SKM-1 (cell line): ENCODE measurements around the gene PARD3.
"Not testable (repeated sequence)": the region's sequence is repeated elsewhere in the genome, so short reads cannot be mapped to it uniquely, and the experiment has no call there.

ENCODE experiments used
- DNase-seq: peaks from one replicate; lab custom pipeline; 2025; ENCODE audit not compliant: unreplicated experiment; lab: John Stamatoyannopoulos, UW

Gene PARD3

DNA sequence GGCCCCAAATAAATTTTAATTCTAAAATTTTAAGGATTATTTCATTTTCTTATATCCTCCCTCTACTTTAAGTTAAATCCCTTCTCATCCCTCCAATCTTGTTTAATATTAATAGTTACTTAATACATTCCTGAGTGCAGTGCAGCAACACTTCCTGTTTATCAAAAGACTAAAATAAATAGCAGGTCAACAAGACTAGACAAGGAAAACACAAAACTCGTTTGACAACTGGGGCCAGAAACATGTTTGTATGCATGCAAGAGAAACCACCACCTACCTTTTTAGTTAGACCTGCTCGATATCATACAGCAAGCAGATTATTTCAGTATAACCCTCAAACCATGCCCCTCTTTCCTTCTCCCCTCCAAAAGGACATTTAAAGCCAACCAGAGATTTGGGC, 95.8 kb downstream of the PARD3 start:
- DNase-seq, result no peak

DNA sequence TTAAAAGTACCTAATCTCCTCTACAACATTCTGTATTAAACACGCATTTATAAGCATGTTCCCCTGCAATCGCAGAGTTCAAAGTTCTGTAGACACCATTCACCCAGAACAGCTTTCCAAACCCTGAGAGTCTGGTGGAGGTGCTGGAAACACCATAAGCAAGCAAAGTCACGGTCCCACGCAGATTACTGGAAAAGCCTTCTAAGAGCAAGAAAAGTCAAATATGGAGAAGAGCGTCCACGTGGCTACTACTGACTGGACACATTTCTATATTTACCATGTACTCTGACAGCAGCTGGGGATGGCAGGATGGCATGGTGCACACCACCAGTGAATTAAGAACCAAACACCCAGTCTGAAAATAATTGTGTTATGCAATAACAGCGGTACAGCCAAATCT, 97.7 kb downstream of the PARD3 start:
- no peak for DNase-seq

DNA sequence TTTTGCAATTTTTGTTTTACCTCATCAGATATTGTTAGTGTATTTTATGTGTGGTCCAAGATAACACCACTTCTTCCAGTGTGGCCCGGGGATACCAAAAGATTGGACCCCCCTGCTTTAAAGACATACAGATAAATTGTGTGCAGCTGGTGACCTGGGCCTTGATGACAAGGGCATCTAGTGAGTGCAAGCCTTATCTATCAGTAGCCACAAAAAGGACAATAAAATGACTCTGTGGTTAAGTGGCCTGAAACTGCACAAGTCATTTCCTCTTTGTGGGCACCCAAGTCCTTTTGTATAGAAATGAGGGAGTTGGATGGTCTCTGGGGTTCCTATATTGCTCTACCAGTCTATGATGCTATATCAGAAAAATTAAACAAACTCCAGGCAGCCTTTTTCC, 98.1 kb downstream of the PARD3 start:
- no peak for DNase-seq

DNA sequence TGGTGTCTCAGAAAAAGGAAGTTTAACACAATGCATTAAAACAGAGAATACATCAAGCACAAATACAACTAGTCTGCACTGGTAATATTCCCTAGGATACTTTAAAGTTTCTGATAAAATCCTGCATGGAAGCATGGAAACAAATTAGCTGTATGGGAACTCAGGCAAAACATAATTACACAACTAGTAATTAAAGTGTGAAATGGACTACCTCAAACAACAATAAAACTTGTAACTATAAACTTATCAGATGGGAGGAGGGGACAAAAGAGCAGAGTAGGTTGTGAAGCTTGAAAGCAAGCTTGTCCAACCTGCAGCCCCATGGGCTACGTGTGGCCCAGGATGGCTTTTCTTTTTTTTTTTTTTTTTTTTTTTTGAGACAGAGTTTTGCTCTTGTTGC, 98.9 kb downstream of the PARD3 start:
- DNase-seq, result no peak

DNA sequence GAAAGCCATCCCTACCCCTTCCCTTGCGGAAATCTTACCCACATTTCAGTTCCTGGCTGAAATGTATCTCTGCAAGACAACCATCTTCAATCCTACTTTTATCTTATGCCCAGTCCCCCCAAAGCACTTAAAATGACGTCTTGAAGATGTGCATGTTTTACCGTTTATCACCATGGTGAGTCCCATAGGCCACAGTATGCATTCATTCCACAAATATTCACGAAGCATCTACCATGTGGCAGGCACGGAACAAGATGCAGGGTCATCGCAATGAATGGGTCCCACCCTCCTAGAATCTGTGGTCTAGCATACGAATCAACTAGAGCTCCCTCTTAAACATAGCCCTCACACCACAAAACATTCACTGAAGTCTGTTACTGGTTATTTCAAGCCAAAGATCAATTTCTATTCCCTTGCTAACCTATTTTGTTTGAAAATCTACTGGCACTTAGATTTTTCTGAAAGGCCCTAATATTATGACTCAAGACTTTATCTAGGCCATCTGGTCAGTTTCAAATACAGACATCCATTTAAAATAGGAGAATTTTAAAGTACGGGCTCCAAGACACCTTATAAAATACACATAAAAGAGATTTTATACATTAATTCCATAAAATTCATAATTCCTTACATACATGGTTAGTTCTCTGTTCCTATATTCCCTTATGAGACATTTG, 99.4 kb downstream of the PARD3 start:
- no peak for DNase-seq

DNA sequence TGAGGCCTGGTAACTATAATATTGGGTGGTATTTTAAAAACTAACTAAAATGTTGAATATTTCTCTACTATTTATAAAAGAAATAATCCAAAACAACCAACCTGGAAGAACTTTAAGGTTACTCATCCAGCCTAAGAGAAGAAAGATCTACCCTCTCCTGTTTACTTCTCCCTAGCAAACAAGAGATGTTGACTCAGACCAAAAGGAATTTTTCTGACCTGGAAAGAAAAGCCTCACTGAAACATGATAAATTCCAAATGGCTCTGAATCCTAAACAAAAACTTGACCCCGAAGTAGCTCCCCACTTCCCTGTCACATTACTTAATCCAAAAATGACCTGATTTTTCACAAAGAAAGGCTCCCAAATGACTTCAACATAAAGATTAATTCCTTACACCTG, 101.2 kb downstream of the PARD3 start:
- no peak for DNase-seq

DNA sequence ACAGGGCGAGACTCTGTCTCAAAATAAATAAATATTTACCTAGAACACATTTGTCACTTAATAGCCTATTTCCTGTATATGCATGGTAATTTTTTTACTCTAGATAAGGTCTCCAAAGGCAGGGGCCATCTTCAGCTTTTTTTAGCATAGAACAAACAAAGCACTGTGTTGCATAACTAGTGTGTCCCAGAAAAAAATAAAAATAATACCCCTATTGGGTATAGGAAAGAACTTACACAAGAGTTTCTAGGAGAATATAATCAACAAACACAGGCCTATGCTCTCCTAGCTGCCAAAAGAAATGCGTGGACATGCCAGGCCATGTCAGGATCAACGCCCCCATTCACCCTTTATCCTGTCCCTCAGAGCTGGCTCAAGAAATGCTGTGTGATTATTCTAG, 103.6 kb downstream of the PARD3 start:
- DNase-seq, result no peak

DNA sequence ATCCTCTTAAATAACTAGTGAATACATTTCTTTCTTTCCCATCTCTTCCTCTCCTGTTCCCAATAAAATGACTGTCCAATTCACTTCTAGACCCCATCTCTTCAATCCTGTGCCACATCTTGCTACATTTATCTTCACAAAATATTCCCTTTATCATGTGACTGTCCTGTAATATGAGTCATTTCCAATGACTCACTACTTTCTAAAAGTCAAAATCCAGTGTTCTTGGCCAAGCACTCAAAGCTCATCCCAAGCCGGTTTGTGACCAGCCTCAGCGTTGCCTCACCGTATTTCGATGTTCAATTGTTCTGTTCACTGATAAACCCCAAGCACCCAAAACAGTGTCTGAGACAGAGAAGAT, 104.7 kb downstream of the PARD3 start:
- no peak for DNase-seq

DNA sequence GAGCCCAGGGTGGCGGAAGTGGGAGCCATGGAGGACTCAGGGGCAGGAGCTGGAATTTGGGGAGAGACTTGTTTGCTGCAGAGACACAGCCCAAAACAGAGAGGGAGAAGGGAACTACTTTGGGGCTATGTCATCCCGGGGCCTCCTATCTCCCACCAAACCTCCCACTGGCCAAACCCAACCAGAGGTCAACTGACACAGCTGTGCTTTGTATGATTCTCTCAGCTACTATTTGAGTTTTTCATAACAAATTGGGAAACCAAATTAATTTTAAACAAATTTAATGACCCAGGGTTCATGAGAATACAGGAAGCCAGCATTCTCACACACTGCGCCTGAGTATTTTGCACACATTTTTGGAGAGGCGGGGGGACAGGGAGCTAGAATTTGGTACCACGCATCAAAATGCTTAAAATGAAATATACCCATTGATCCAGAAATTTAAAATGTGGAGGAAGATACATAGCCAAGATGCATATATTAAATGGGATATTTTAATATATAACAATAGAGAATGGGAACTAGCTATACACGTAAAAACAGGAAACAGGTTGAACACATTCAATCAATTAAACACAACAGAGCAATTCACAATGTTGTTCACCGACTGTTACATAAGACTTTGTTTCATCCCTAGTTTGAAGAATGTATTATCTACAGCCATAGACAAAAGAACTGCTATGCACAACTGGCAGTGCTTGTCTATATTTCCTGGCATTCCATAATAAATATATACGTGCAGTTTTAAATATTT, 105.3 kb downstream of the PARD3 start:
- no peak for DNase-seq

DNA sequence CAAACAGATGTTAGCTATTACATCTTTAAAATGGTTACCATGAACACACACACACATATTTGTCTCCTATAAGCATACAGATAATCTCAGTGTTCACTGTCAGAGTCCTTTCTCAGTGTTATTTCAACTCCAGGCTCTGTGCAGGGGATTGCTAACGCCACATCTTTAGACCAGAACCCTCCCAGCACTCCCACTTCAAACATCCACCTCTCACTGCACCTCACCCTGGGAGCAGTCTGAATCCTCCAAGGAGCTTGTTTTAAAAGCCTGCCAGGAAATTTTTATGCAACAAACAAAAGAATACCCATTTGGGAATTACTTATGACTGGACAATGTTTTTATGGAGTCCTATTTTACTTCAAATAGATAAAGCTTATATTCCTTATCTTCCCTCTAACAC, 107.4 kb downstream of the PARD3 start:
- no peak for DNase-seq

DNA sequence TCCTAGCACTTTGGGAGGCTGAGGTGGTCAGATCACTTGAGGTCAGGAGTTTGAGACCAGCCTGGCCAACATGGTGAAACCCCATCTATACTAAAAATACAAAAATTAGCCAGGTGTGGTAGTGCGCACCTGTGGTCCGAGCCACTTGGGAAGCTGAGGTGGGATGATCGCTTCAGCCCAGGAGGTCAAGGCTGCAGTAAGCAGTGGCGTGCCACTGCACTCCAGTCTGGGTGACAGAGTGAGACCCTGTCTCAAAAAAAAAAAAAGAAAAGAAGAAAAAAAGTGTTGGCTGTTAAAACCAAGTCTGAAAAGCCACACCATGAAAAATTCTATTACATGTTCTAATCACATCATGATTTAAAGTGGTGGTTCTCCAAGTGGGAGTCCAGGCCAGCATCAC, 108.1 kb downstream of the PARD3 start:
- DNase-seq, result not testable (repeated sequence)

DNA sequence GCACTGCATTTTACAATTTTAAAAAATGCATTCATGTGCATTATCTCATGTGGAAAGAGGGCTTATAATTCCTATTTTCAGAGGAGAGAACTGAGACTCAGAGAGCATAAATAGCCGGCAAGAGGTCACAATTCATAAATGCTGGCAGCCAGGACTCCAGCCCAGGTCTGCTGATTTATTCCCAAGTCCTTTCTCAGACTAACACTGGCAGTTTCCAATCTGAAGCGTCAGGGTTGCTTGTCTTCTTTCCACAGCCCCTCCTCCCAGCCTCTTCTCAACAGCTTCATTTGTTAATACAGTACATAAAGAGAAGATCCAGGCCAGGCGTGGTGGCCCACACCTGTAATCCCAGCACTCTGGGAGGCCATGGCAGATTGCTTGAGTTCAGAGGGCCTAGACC, 108.9 kb downstream of the PARD3 start:
- DNase-seq, result no peak

DNA sequence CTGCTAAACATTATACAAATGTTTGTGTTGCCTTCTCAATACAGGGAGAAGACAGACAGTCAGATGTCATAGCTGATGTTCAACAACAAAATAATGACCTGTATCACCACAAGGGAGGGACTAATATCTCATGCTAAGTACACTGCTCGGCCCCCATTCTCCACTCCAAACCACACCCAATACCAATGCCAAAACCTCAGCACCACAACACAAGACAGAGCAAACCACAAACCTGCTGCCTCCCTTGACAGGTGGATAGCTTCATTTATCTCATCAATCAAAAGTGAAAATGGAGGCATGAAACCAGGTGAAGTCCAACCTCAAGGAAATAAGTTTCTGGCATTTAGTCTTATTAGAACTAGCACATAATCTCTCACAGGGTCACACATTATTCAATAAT, 109.5 kb downstream of the PARD3 start:
- no peak for DNase-seq

DNA sequence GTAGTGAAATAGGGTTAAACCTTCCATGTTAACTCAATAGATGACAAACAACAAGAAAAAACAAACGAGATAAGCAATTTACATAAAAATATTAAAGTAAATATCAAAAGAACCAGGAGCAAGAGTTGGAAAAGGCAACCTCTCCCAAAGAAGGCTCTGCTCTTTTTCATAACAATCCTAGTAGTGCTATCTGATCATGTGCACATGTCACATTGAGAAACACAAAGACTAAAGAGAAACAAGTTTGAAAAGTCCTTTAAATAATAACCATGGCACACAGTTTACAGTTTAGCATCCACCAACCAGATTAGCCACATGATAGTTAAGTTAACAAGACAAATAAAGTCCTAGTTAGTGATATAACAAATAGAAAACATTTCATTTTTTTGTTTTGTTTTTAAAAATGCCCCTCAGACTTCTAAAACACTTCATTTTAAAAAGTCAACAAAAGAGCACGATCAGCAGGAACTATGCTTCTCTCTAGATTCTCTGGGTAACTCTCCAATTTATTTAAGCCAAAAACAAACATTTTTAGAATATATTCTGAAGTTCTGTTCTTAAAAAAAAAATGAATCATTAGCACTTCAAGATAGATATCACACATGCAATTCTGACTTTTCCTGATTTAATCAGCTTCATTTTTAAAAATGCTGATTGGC, 110.4 kb downstream of the PARD3 start:
- no peak for DNase-seq

DNA sequence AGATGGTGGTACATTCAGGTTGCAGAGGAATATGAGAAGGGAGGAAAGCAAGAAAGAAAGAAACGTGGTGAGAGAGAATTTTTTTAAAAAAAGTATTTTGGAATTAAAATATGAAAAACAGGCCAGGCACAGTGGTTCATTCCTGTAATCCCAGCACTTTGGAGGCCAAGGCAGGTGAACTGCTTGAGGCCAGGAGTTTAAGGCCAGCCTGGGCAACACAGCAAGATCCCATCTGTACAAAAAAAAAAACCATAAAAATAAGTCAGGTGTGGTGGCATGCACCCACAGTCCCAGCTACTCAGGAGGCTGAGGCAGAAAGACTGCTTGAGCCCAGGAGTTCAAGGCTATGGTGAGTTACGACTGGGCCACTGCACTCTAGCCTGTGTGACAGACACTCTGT, 112.1 kb downstream of the PARD3 start:
- no peak for DNase-seq

DNA sequence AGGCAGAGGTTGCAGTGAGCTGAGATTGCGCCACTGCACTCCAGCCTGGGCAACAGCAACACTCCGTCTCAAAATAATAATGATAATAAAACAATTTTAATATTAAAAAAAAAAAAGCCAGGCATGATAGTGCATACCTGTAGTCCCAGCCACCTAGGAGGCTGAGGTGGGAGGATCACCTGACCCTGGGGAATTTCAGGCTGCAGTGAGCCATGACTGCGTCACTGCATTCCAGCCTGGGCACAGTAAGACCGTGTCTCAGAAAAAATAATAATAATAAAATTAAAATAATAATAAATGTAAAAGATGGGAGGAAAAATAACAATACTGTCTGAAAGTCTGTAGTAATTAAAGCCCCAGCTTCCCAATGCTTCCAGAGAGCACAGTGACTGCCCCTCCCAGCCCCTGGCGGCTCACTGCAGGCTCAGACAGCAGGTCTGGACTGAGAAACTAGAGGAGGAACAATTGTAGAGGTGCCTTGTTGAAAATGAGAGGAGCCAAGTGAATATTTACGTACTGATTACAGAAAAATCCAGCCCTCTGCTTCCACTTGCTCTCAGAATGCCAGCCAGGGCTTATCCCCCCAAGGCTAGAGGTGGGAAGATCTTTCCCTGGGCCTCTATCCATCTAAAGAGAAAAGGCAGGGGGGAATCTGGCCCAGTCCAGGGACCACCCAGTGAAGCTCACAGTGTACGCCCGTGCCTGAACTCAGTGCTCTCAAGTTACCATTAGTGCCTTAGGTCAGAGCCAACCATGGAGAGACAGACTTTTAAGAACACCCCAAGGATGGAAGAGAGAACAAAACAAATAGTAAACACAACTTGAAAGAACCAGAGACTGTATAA, 112.8 kb downstream of the PARD3 start:
- no peak for DNase-seq

DNA sequence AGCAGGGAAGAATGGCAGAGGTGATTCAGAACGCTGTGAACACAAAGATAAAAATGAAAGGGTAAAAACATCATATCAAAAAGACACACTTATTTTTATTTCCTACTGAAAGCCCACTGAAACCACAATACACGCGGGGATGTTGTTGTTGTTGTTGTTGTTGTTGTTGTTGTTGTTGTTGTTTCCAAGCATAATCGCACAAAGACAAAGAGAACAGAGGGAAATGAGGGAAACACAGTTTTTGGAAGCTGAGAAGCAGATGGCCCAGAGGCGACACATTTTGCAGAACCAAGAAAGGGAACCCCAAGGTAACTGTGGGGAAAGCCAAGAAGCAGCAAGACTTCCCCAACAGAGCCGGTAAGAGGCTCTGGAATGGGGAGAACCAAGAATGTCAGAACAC, 113.9 kb downstream of the PARD3 start:
- no peak for DNase-seq

DNA sequence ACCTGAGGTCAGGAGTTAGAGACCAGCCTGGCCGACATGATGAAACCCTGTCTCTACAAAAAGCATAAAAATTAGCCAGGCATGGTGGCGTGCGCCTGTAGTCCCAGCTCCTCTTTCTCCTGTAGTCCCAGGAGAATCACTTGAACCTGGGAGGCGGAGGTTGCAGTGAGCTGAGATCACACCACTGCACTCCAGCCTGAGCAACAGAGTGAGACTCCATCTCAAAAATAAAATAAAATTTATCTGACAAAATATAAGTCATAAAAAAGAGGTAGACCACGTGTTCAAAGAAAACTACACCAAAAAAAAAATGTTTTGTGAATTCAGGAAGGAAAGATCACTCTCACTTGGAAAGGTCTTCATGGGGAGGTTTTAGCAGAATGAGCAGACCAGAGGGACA, 114.3 kb downstream of the PARD3 start:
- not testable (repeated sequence) for DNase-seq

DNA sequence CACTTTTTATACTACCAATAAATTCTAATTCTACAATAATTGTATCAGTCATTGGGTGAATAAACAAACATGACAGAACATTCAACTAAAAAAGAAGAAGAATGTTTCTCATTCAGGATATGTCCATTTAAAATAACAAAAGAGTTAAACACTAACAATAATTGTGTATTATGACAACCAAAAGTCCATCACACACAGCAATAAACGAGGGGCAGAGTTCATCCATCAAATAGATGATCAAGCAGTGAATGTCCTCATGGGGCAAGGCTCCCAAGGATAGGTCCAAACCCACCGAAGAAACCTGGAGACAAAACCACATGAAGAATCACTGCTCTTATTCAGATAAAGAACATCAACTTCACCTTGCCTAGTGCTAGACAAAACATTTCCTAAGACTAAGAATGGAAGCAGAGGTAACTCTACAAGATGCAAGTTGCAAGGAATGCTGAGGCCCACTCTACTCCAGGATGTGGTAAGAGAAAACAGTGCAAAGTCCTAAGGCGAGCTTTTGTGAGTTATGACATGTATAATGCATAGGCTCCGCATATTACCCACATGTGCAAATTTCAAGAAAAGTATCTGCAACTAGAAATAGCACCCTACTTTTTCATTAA, 115.1 kb downstream of the PARD3 start:
- DNase-seq, result no peak

DNA sequence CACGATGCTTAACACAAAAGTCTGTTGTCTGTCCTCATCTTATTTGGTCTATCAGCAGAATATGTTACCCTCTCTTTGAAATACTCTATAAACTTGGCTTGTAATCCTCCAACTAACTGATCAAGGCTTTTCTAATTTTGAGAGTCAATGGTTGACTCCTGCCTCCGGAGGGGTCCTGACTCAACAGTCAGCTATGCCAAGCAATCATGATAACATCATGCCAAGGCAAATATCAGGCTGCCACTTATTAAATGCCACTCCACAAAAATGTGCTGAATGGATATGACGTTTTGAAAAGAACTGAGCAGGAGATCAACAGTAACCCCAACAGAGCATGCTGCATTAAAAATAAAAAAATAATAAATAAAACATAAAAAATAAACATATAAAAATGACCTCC, 116.1 kb downstream of the PARD3 start:
- no peak for DNase-seq

DNA sequence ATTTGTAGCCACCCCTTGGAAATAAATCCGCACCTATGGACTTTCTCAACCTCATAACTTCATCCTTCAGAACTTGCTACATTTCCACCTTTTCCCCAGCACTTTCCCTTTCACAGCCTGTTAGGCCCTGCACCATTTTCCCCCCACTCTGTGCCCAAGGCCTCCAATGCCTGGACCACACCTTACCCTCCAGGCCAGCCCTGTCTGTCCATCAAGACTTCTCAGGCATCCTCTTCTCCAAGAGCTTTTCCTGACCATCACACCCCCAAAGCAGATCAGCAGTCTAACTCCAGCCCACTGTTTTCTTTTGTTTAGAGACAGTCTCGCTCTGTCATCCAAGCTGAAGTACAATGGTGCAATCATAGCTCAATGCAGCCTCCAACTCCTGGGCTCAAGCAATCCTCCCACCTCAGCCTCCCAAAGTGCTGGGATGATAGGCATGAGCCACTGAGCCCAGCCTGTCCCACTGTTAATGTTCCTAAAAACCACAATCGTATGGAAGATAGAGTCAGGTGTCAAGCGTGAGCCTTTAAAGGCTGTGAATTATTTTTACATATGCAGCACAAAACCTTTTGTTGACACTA, 116.8 kb downstream of the PARD3 start:
- DNase-seq, result no peak
